ENCODE data around the gene CFAP221.
A peak's percentile ranks its signal among the peaks of the same experiment; 100 is the strongest.
"Not testable (repeated sequence)": the region's sequence is repeated elsewhere in the genome, so short reads cannot be mapped to it uniquely, and the experiment has no call there.

The CFAP221 gene

DNA sequence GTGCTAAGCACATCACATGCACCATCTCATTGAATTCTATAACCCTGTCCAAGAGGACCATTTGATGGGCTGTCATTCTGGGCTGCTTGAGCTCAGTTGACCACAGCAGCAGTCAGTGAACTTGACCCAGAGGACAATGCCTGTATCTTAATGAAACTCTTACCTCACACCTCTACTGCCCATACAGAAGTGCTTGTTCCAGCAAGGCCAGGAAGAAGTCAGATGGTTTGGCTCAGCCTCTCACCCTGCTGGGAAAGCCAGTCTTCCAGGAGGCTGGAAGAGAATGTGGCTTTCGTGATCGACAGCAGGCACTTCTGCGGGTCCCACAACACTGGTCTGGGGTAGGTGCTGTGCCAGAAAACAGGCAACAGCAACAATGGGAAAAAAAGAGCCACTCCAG lies 47.3 kb downstream of the CFAP221 start:
- DNase-seq, result no peak

- no peak for DNase-seq
Observed at GRCh38 chr2:119592436-119592835, 48.2 kb downstream of the CFAP221 start.

GRCh38 chr2:119596638-119597037 lies 52.4 kb downstream of the CFAP221 start:
- DNase-seq, result no peak

DNA sequence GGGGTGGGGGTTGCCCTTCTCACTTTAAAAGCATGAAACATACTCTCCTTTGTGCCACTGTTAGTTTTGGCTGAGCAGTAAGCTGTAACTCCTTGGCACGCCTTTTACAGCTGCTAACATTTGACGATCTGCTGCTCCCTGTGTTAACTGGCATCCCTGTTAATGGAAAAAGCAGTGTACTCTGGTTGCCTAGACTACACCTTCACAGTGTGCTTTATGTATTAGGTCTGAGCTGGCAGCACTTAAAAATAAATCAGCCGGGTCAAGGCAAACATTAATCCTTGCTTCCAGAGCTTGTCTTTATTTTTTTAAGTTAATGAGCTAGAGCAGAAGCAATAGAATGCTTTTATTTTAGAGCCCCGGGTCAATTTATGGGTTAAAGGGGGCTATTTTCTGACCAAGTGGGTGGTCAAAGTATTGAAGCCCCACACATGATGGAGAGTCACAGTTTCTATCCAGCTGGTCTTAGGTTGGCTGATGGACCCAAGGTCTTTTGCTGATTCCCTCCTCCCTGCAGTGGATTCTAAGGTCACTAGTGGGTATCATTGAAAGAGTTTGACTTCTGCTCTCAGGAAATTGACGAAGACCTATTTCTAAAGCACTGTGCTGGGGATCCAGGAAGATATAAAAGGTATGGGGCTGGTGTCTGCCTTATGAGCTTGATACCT lies 54.5 kb downstream of the CFAP221 start:
- DNase-seq, result no peak

GRCh38 chr2:119599384-119599783 lies 55.1 kb downstream of the CFAP221 start:
- no peak for DNase-seq

DNA sequence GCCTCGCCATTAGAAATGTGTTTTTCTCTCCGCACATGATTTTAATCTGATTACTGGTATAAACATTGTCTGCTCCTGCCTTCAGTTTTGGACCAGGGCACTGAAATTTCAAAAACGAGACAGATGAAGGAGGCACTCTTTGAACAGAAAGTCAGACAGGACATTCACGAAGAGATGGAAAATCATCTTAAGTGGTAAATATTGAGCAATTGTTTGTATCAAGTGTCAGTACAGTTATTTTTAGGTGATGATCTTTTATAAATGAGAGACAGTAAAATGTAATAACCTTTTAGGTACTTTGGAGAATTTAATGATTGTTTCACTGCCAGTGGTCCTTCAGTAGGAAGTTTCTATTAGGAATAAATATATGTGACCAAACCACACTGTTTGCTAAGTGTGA lies 60.8 kb downstream of the CFAP221 start:
- DNase-seq, result no peak

- DNase-seq, result no peak
Observed at GRCh38 chr2:119606674-119607073, 62.4 kb downstream of the CFAP221 start.

DNA sequence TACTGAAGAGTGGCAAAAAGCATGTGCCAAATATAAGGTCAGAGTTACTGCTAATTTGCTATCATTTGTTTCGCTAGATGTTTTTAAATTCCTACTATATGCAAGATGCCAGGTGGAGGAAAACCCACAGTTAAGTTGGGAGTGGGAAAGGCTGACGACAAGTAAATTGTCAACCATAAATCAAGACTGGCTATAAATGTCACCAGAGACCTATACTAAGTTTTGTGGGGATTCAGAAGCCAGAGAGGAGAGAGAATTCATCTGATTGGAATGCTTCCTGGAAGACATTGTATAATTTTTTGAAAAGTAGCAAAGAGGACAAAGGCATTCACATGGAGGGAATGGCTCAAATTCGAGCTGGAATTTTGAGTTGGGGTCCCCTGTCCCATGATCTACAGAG lies 64.3 kb downstream of the CFAP221 start:
- DNase-seq, result no peak

DNA sequence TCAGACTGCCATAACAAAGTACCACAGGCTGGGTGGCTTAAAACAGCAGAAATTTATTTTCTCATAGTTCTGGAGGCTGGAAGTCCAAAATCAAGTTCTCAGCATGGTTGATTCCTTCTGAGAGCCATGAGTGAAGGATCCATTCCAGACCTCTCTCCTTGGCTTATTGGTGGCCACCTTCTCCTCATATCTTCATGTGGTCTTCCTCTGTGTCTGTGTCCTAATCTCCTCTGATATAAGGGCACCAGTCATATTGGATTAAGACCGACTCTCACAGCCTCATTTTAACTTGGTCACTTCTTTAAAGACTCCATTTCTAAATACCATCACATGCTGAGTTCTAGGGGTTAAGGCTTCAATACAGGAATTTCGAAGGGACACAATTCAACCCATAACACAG lies 65.1 kb downstream of the CFAP221 start:
- DNase-seq, result no peak

GRCh38 chr2:119614140-119614539 lies 69.9 kb downstream of the CFAP221 start:
- not testable (repeated sequence) for DNase-seq

GRCh38 chr2:119616421-119616820 lies 72.2 kb downstream of the CFAP221 start:
- DNase-seq, result no peak

- no peak for DNase-seq
Observed at GRCh38 chr2:119617455-119617854, 73.2 kb downstream of the CFAP221 start.

- not testable (repeated sequence) for DNase-seq
Observed at GRCh38 chr2:119618725-119619124, 74.5 kb downstream of the CFAP221 start.

DNA sequence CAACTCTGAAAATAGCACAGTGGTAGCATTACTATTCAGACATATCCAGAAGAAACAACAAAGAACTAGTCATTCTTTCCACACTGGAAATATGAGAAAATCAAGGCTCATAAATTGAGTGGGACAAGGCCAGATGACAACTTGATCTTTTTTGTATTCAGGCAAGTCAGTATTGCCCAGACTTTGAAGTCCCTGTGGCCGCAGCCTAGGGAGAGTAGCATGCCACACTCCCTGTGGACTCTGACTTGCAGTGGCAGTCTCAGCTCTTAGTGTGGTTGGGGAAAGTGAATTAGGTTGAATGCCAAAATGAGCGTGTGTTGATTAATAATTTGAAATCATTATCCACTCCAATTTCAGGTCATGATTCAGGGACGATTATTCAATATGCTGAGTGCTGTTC lies 81.0 kb downstream of the CFAP221 start:
- no peak for DNase-seq

DNA sequence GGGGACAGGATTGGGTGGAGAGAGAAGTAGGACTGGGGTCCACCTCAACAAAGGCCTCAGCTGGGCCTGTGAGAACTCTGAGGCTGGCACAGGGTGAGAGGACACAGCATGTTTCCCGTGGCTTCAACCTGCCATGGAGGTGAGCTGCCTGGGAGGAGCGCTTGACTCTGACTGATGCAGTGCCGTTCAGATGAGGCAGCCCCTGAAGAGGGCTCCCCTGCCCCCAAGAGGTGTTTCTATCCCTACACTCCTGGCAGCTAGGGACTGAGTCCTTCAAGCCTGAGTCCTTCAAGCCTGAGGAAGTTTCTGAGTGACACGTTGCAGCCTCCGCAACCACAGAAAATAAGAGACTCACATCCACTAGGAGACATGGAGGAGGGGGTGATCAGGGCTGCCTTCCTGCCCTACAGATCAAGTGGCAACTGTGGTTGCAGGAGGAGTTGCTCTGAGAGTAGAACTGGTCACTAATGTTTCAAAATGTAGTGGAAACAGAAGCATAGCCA lies 85.1 kb downstream of the CFAP221 start:
- no peak for DNase-seq

DNA sequence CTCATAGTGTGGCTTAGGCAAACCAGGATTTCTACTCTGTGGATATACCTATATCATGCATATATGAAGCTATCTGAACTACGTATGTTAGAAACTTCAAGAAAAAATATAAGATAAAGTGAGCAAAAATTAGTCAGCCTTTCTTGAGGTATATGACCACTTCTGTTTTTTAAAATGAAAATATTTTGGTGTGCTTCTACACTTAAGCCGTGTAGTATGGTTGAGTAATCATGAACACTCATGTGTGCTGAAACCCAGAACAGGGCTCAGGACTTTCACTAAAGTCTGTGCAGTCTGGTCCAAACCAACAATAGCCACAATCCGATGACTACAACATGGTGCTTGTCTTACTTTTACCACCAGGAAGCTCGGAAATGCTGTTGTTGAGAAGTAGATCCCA lies 85.9 kb downstream of the CFAP221 start:
- DNase-seq, result no peak

GRCh38 chr2:119637371-119637770 lies 93.1 kb downstream of the CFAP221 start:
- no peak for DNase-seq

- DNase-seq, result no peak
Observed at GRCh38 chr2:119638246-119638645, 94.0 kb downstream of the CFAP221 start.

DNA sequence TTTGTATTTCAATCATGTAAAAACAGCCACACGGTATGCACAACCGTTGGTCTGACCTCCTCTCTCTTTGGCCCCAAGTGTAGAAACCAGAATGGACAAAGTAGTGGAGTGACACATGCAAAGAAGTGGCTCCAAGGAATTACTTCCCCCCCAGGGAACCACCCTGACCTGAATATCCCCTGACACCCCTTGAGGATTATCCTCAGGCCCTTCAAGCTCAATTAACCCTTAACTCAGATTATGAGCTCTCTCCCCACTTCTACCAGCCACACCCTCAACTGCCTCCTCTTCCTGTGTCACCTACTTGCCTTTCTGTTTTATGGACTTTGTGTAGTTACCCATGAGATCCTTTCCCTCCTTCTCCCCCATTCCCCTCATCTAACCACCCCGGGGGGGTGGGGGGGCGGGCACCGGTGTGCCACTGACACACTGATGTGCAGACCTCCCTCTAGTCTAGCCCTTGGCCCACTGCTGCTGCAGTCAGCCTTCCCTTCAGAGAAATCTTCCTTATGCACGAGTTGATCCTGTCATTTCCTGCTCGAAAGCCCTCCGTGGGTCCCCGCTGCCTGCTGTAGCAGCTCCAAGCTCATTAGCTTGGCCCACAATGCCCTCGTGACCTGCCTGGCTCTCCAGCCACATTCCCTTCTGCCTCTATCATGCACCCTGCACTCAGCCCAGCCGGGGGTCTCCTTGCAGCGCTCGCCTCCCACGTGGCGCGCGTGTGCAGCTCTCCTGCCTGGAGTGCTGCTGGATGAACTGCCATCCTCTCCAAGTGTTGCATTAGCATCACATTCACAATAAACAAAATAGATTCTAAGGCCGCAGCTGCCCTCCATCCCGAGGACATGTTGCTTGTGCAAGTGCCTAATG lies 94.7 kb downstream of the CFAP221 start:
- peak; percentile 18 for DNase-seq

DNA sequence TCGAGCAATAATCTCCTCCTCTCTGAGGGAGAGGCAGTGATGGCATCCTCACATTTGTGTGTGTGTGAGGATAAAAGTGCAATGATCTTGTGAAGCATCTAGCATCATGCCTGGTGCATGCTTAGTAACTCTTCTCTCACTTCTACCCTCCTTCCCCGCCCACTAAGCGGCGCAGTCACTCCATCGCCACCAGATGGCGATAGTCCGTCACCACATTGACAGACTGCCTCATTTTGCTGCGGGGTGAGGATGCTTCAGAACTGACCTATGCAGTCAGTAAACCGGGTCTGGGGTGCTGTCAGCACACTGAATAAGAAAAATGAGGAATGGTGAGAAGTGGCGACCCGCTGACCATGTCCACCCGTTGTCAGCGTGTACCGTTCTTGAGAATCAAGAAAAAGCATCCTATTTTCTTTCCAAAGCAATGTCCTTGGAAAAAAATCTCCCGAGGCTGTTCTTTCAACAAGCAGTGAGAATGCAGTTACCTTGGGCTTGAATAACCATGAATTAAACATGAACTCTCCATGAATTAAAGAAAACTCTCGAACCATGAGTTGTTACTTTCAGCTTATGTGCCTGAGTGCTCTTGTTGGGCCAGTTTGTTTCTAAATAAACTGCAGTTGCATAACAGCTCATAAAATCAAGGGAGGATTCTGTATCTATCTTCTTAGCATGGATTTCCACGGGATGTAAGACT lies 97.5 kb downstream of the CFAP221 start:
- DNase-seq, result peak; percentile 70

GRCh38 chr2:119644186-119644585 lies 99.9 kb downstream of the CFAP221 start:
- DNase-seq, result no peak

- DNase-seq, result peak; percentile 34
Observed at GRCh38 chr2:119645173-119645855, 101.1 kb downstream of the CFAP221 start.

- DNase-seq, result no peak
Observed at GRCh38 chr2:119646149-119646548, 101.9 kb downstream of the CFAP221 start.

Measured in fibroblast of skin of back (primary cell).